Measurements from ENCODE around the gene UBN1.

DNA sequence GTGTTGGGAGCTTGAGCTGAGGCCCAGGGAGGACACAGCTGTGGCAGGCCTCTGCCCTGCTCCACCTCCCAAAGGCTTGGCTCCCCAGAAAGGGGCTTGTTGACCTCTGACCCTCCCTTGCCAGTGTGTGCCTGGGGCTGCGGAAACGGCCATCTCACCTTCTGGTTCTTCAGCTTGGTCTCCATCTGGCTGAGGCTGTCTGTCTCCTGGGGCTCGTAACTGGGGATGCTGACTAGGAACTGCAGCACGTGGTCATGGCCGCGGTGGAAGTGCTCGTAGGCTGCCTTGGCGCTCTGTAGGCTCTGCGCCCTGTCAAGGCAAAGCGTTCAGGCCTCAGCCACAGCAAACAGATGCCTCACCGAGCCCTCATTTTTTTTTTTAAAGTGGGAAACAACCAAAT, 42.7 kb downstream of the UBN1 start:
- TF ChIP-seq, protein P1, sequence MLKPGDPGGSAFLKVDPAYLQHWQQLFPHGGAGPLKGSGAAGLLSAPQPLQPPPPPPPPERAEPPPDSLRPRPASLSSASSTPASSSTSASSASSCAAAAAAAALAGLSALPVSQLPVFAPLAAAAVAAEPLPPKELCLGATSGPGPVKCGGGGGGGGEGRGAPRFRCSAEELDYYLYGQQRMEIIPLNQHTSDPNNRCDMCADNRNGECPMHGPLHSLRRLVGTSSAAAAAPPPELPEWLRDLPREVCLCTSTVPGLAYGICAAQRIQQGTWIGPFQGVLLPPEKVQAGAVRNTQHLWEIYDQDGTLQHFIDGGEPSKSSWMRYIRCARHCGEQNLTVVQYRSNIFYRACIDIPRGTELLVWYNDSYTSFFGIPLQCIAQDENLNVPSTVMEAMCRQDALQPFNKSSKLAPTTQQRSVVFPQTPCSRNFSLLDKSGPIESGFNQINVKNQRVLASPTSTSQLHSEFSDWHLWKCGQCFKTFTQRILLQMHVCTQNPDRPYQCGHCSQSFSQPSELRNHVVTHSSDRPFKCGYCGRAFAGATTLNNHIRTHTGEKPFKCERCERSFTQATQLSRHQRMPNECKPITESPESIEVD (tag by site-specific recombination; IDR thresholded peaks at IDR 0.05), result no peak
- TF ChIP-seq, protein P2, sequence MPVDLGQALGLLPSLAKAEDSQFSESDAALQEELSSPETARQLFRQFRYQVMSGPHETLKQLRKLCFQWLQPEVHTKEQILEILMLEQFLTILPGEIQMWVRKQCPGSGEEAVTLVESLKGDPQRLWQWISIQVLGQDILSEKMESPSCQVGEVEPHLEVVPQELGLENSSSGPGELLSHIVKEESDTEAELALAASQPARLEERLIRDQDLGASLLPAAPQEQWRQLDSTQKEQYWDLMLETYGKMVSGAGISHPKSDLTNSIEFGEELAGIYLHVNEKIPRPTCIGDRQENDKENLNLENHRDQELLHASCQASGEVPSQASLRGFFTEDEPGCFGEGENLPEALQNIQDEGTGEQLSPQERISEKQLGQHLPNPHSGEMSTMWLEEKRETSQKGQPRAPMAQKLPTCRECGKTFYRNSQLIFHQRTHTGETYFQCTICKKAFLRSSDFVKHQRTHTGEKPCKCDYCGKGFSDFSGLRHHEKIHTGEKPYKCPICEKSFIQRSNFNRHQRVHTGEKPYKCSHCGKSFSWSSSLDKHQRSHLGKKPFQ (tag by site-specific recombination; IDR thresholded peaks at IDR 0.05), result no peak
- no peak for TF ChIP-seq ZNF792 (tag by site-specific recombination; IDR thresholded peaks at IDR 0.05)
- TF ChIP-seq MYNN (tag by site-specific recombination; IDR thresholded peaks at IDR 0.05; ENCODE audit: borderline replicate concordance), result no peak
- TF ChIP-seq, protein P3, sequence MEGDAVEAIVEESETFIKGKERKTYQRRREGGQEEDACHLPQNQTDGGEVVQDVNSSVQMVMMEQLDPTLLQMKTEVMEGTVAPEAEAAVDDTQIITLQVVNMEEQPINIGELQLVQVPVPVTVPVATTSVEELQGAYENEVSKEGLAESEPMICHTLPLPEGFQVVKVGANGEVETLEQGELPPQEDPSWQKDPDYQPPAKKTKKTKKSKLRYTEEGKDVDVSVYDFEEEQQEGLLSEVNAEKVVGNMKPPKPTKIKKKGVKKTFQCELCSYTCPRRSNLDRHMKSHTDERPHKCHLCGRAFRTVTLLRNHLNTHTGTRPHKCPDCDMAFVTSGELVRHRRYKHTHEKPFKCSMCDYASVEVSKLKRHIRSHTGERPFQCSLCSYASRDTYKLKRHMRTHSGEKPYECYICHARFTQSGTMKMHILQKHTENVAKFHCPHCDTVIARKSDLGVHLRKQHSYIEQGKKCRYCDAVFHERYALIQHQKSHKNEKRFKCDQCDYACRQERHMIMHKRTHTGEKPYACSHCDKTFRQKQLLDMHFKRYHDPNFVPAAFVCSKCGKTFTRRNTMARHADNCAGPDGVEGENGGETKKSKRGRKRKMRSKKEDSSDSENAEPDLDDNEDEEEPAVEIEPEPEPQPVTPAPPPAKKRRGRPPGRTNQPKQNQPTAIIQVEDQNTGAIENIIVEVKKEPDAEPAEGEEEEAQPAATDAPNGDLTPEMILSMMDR (tag by site-specific recombination; IDR thresholded peaks at IDR 0.05), result no peak
- no peak for TF ChIP-seq YY1 (tag by site-specific recombination; IDR thresholded peaks at IDR 0.05)
- no peak for TF ChIP-seq ZNF660 (tag by site-specific recombination; IDR thresholded peaks at IDR 0.05)

Measured in HEK293 (cell line).